ENCODE measurements around the gene RNF217. TPM values are rescaled to one million over a fixed set of nuclear protein-coding genes. Genes with fewer than 3 reads are reported as not detected.

RNF217 gene
- total and polyA plus RNA-seq, 2 of the 8 experiments (the other 6 are each of a cell fraction or from before 2014, with no cell fraction given) = 2.0 to 8.9 TPM

GRCh38 chr6:124964764-124965105 is 2.5 kb downstream of the RNF217 start:
- Histone ChIP-seq H3K27me3 (replicated peaks in 1 of 4; ENCODE audit: control insufficient read depth in 3 of 4, extremely low read depth in 1 of 4, insufficient read depth in 3 of 4, low read length in 3 of 4) (peaks cover 0 to 5% (median 2%) of the 10 kb centered on the region in 4 experiments; a peak in 2 of 7 replicates), H2BK5ac (ENCODE audit: low read depth, low read length) (no peak overlapping the region), H3K79me2 (ENCODE audit: control insufficient read depth in 1 of 2, insufficient read depth in 2 of 2, low read length in 2 of 2) (peaks cover 0 to 15% of the 10 kb centered on the region in 2 experiments; a peak in 2 of 4 replicates), H2BK15ac (ENCODE audit: low read length) (no peak overlapping the region), H2AK5ac (ENCODE audit: low read depth, low read length) (no peak overlapping the region), H2AFZ (ENCODE audit: low read length) (no peak overlapping the region), H3K23ac (ENCODE audit: insufficient read length) (no peak overlapping the region), H3K56ac (replicated peaks; ENCODE audit: insufficient read length, low read depth, low read length) (no peak overlapping the region), H3K4me2 (ENCODE audit: insufficient read depth in 1 of 2, low read depth in 2 of 2, low read length in 2 of 2) (peak overlapping the region in 1 of 2 experiments; percentile 95; a peak in 2 of 4 replicates), H3K4me3 (ENCODE audit: extremely low read depth in 1 of 4, insufficient read depth in 2 of 4, low read depth in 3 of 4, low read length in 4 of 4) (peak overlapping the region in 1 of 4 experiments; percentile 89; a peak in 1 of 8 replicates), H4K91ac (replicated peaks; ENCODE audit: insufficient read length, low read length) (no peak overlapping the region), H3K9me3 (ENCODE audit: insufficient read depth in 2 of 2, low read depth in 1 of 2, low read length in 1 of 2) (no peaks in the 10 kb centered on the region), H4K5ac (ENCODE audit: insufficient read length, low read depth, low read length) (no peak overlapping the region), H2BK20ac (ENCODE audit: low read length) (no peak overlapping the region), H3K4me1 (replicated peaks in 1 of 4; ENCODE audit: control insufficient read depth in 3 of 4, insufficient read depth in 4 of 4, low read length in 3 of 4) (peaks cover 0 to 2% (median 0%) of the 10 kb centered on the region in 4 experiments; a peak in 2 of 7 replicates), H3K27ac (ENCODE audit: low read depth, low read length) (no peak overlapping the region), H3K4ac (replicated peaks; ENCODE audit: insufficient read length, low read depth, low read length) (no peak overlapping the region), H3K79me1 (ENCODE audit: low read depth, low read length) (no peaks in the 10 kb centered on the region), H4K8ac (ENCODE audit: extremely low read depth, insufficient read depth, low read length) (no peak overlapping the region), H3K14ac (ENCODE audit: insufficient read length) (no peak overlapping the region), H2BK120ac (replicated peaks; ENCODE audit: low read depth, low read length) (no peak overlapping the region), H3K9ac (replicated peaks in 1 of 4; ENCODE audit: extremely low read depth in 1 of 4, low read depth in 3 of 4, low read length in 3 of 4) (no peak overlapping the region), H2BK12ac (ENCODE audit: low read depth, low read length) (no peak overlapping the region), H4K20me1 (replicated peaks in 1 of 2; ENCODE audit: control insufficient read depth in 1 of 2, insufficient read depth in 2 of 2, low read length in 2 of 2) (no peaks in the 10 kb centered on the region), H3K23me2 (ENCODE audit: low read depth, low read length) (peaks cover 2% of the 10 kb centered on the region), H3K36me3 (ENCODE audit: control insufficient read depth in 2 of 4, insufficient read depth in 4 of 4, low read length in 3 of 4) (no peaks in the 10 kb centered on the region), H3K18ac (ENCODE audit: extremely low read depth, low read length) (no peak overlapping the region)
- ChIA-PET CTCF (ENCODE audit: partially characterized antibody) (interaction anchor here (3.6 kb wide), 1 partner anchor 9 kb away, joined by 18 read pairs; no protein-coding TSS in a partner anchor), POLR2A (ENCODE audit: partially characterized antibody) (no interaction called here)
- FAIRE-seq (no peak), DNase-seq (ENCODE audit: low read depth in 1 of 2, low spot score in 2 of 2) (no peak)
- TF ChIP-seq SP2 (IDR thresholded peaks at IDR 0.05; ENCODE audit: low read length) (no peak), GABPA (IDR thresholded peaks at IDR 0.05; ENCODE audit: borderline replicate concordance, insufficient read depth, low read length) (no peak), MAX (IDR thresholded peaks at IDR 0.05) (no peak), SP4 (IDR thresholded peaks at IDR 0.05; ENCODE audit: low read length) (no peak), TAF1 (IDR thresholded peaks at IDR 0.05; ENCODE audit: low read depth, low read length) (no peak), KDM5A (IDR thresholded peaks at IDR 0.05; ENCODE audit: low read length) (no peak), NRF1 (IDR thresholded peaks at IDR 0.05; ENCODE audit: low read depth, low read length) (no peak)
- TF ChIP-seq, protein P1, sequence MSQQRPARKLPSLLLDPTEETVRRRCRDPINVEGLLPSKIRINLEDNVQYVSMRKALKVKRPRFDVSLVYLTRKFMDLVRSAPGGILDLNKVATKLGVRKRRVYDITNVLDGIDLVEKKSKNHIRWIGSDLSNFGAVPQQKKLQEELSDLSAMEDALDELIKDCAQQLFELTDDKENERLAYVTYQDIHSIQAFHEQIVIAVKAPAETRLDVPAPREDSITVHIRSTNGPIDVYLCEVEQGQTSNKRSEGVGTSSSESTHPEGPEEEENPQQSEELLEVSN (IDR thresholded peaks at IDR 0.05) = no peak
- WGBS, 2 experiments (ENCODE audit: extremely low coverage in 1 of 2, insufficient coverage in 1 of 2, insufficient read length in 1 of 2, insufficient replicate concordance in 2 of 2, low coverage in 1 of 2, low lambda C conversion rate in 2 of 2, missing lambda C conversion rate in 1 of 2) = 72% methylated on average over 3 of the region's 3 CpGs; no CpG with 5 or more reads in 1 of the 2 experiments

Data from H1 (cell line).